ENCODE data around the gene PXT1.
"Not testable (repeated sequence)": the region's sequence is repeated elsewhere in the genome, so short reads cannot be mapped to it uniquely, and the experiment has no call there.

PXT1 gene

GRCh38 chr6:36368921-36369865, 73.5 kb downstream of the PXT1 start:
- no peak for DNase-seq (ENCODE audit: low spot score)

GRCh38 chr6:36368421-36368820, 74.2 kb downstream of the PXT1 start:
- DNase-seq (ENCODE audit: low spot score) = no peak

GRCh38 chr6:36367743-36368142, 74.9 kb downstream of the PXT1 start:
- DNase-seq (ENCODE audit: low spot score) = no peak

- DNase-seq (ENCODE audit: low spot score) = no peak
These were observed 77.8 kb downstream of the PXT1 start for GRCh38 chr6:36364669-36365479.

- DNase-seq (ENCODE audit: low spot score) = not testable (repeated sequence)
These were observed 78.5 kb downstream of the PXT1 start for GRCh38 chr6:36364061-36364635.

- not testable (repeated sequence) for DNase-seq (ENCODE audit: low spot score)
These were observed 79.3 kb downstream of the PXT1 start for GRCh38 chr6:36363371-36363752.

DNA sequence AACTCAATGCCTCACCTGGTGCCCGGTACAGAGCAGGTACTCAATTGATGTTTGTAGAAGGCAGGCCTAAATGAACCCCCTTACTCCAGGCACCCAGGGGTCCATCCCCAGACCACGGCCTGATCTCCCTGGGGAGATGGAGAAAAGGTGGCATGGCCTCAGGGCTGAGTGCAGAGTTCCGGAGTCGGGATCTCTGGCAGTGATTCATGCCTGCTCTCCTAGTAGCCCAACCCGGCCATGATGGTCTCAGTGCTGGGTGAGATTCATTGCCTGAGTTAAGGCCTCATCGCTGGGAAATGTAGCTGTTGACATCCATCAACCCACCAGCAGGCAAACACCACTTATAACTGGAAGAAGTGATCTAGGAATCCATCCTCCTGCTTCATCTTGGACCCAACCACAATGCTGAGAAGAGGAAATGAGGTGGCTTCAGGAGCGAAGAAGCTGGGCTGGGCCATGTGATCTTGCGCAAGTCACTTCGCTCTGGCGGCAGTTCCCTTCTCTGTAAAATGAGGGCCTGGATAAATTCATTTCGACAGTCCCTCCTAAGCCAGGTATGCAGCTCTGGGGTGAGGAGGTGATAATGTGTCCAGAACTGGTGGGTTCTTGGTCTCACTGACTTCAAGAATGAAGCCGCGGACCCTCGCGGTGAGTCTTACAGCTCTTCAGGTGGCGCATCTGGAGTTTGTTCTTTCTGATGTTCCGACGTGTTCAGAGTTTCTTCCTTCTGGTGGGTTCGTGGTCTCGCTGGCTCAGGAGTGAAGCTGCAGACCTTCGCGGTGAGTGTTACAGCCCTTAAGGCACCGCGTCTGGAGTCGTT, 79.9 kb downstream of the PXT1 start:
- no peak for DNase-seq (ENCODE audit: low spot score)

- DNase-seq (ENCODE audit: low spot score) = no peak
These were observed 81.6 kb downstream of the PXT1 start for GRCh38 chr6:36361071-36361470.

DNA sequence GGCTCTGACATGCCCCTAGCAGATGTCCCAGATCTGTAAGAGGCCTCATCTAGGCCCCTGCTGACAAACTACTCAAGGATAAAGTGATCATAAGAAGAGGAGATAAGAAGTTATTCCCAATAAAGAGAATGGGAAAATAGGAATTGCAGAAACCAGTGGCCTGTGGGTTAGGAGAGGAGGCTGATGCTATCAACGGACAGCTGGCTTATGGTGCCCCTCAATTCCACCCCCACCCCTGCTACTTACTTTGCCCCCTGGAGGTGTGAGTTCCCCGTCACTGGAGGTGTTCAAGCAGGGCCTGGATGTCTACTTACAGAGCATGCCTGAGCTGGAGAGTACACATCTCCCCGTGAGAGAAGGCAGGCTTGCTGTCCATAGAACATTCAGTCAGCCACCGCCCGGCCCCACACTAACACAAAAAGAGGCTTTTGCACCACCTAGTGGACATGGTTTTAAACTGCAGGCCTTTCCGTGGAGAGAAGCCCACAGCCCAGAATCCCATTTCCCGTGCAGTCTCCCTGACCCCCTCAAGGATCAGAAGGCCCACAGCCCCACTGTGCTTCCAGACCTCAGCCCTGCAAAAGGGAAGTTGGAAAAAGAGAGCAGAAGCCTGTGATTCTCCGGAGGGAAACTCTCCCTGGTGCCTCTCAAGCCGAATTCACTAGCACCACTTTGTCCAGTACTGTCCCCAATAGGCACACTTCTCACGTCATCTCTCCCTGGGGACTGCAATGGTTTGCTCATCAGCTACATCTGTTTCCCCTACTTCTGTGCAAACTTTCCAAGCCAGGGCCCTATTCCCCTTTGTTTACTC, 82.2 kb downstream of the PXT1 start:
- DNase-seq (ENCODE audit: low spot score) = peak; percentile 73

GRCh38 chr6:36358226-36358915, 84.3 kb downstream of the PXT1 start:
- DNase-seq (ENCODE audit: low spot score) = no peak

DNA sequence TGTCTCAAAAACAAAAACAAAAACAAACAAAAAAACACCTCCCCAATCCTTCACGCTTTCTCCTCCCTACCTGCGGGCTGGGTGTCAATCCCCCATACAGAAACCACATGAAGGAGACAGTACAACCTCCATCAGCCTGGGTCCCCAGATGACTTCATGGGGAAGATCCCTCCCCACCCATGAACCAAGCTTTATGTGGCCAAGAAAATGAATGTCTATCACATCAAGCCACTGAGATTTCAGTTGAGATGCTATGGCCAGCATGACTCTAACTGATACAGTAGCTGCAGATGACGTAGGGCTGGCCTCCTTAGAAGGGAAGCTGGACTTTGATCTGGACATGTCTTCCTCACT, 84.8 kb downstream of the PXT1 start:
- no peak for DNase-seq (ENCODE audit: low spot score)

DNA sequence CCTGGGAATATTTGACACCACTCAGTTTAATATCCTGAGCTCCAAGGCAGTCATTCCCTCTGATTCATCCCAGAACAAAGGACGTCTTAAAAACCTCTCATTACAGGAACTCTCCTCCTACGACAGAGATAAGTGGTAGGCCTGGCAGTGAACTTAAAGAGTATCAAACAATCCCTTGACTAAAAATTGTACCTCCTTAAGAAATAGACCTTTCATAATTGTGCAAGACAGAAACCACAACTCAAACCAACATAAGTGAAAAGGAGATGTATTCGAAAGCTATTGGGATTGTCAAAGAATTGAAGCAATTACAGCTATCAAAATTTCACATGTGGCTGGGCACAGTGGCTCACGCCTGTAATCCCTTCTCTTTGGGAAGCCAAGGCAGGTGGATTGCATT, 86.8 kb downstream of the PXT1 start:
- DNase-seq (ENCODE audit: low spot score) = no peak

DNA sequence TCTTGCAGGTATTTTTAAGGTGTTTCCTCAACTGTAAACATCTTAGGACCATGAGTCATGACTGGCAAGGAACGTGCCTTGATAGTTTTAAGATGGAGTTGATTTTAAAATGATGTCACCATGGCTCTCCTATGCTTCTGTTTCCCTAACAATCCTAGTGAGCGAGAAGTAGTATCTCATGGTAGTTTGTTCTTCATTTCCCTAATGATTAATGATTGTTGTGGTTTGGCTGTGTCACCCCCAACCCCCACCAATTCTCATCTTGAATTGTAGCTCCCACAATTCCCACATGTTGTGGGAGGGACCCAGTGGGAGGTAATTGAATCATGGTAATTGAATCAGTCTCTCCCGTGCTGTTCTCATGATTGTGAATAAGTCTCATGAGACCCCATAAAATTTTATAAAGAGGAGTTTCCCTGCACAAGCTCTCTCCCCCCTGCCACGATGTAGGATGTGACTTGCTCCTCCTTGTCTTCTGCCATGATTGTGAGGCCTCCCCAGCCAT, 89.2 kb downstream of the PXT1 start:
- no peak for DNase-seq (ENCODE audit: low spot score)

- no peak for DNase-seq (ENCODE audit: low spot score)
These were observed 90.0 kb downstream of the PXT1 start for GRCh38 chr6:36352477-36353157.

- DNase-seq (ENCODE audit: low spot score) = no peak
These were observed 91.7 kb downstream of the PXT1 start for GRCh38 chr6:36350681-36351571.

DNA sequence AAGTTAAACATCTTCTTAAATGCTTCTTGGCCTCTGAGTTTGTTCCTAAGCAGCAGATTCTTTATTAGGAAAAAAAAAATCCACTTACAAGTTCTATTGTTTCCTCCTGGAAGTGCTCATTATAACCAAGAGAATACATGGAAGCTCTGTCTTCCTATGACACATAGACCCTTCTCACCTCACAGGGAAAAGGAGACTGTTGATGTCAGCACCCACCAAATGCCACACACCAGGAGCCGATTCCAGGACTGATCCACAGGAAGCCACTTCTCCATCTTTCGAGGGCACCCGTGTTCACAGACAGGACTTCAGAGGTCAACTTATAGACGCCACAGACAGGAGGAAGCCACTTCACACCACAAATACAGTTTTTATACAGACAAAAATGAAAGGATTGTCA, 92.6 kb downstream of the PXT1 start:
- no peak for DNase-seq (ENCODE audit: low spot score)

DNA sequence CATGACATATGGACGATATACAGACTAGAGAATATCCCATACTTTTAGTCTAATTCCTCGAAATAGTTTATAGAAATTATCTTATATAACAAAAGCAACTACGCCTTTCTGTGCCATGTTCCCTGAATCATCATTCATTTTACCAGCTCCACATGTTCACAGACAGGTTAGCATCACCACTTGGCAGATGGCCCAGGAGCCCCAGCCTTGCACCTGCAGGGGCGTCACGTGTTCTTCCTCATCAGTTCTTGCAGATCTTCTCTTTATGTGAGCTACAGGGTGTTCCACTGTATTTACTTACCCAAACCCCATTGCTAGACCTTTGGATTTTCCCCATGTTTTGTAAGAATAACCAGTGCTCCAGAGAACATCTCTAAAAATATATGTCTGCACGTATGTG, 93.4 kb downstream of the PXT1 start:
- no peak for DNase-seq (ENCODE audit: low spot score)

- no peak for DNase-seq (ENCODE audit: low spot score)
These were observed 95.0 kb downstream of the PXT1 start for GRCh38 chr6:36347621-36348020.
